ENCODE measurements around the gene CEACAM4. TPM values are rescaled to one million over a fixed set of nuclear protein-coding genes. Genes with fewer than 3 reads are reported as not detected.
"Not testable (repeated sequence)": the region's sequence is repeated elsewhere in the genome, so short reads cannot be mapped to it uniquely, and the experiment has no call there.

The CEACAM4 gene
- polyA plus RNA-seq, 1 donor, result not detected

DNA sequence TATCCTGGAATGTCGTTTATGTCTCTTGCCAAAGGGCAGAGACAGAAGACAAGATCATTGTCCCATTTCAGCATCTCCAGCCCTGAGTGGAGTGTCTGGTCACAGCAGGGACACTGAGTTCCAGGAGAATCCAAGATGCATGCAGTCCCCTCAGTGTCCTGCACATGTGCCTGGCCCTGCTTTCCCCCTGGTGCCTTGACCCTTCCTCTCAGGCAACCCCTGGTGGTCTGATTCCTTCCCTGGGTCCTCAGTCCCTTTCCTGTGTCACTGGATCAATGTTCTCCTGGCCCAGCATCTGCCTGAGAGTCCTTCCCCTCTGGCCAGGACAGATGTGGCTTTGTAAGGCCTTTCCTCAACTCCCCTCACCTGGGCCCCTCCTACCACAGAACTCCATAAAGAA is 41.9 kb downstream of the CEACAM4 start:
- no peak for DNase-seq

GRCh38 chr19:41584260-41584810 is 42.5 kb downstream of the CEACAM4 start:
- DNase-seq, result no peak

GRCh38 chr19:41582577-41583182 is 44.2 kb downstream of the CEACAM4 start:
- DNase-seq, result not testable (repeated sequence)

- DNase-seq, result not testable (repeated sequence)
Observed at GRCh38 chr19:41581068-41581467, 45.8 kb downstream of the CEACAM4 start.

DNA sequence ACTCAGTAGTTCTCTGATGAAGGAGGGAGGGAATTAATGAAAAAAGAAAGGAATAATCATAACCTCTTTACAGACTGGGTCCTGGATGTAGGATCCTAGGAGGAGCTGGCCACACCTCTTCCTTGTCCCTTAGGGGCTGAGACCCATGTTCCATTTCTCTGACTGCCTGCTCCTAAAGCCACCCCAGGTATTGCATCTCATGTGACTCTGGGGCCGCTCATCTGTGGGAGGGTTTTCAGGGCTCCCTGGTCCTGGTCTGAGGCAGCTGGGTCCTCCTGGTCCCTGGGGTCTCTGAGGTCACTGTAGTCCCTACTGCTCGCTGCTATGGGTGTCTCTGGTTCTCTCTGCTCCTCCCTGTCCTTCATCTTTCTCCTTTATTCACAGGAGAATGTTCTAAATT is 48.0 kb downstream of the CEACAM4 start:
- no peak for DNase-seq

GRCh38 chr19:41577833-41578232 is 49.0 kb downstream of the CEACAM4 start:
- no peak for DNase-seq

DNA sequence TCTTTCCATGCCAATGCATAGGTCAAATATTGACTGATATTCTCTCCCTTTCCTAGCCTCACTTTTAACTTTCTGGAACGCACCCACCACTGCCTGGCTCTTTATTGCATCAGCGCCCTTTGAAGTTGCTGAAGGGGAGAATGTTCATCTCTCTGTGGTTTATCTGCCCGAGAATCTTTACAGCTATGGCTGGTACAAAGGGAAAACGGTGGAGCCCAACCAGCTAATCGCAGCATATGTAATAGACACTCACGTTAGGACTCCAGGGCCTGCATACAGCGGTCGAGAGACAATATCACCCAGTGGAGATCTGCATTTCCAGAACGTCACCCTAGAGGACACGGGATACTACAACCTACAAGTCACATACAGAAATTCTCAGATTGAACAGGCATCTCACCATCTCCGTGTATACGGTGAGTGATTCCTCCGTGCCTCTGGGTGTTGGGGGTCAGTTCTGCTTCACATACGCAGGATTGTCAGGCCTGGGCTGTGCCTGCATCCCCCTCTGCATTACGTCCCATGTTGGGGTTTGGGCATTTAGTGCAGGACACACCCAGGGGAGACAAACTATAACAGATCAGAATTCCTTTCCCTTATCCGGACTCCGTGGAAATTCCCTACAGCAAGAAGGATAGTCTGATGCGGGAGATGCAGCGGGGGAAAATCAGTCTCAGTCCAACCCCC is 49.6 kb downstream of the CEACAM4 start:
- no peak for DNase-seq

DNA sequence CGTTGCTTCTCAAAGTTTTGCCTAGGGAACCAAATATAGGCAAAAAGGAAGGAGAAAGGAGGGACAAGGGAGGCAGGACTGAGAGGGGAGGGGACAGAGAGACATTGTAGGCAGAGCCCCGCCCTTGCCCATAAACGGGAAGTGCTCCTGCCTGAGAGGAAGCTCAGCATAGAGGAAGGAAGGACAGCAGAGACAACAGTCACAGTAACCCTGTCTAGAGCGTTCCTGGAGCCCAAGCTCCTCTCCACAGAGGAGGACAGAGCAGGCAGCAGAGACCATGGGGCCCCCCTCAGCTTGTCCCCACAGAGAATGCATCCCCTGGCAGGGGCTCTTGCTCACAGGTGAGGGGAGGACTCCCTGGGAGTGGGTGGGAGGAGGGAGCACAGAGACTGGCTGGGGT is 50.9 kb downstream of the CEACAM4 start, which contains the start of gene CEACAM21:
CEACAM21 (plus strand) TSS at position 169 of the 400 bp plus-strand sequence; CDS start at position 278, 109 bp downstream.
- no peak for DNase-seq

- DNase-seq, result peak; percentile 53
Observed at GRCh38 chr19:41570639-41571112, 56.2 kb downstream of the CEACAM4 start.

DNA sequence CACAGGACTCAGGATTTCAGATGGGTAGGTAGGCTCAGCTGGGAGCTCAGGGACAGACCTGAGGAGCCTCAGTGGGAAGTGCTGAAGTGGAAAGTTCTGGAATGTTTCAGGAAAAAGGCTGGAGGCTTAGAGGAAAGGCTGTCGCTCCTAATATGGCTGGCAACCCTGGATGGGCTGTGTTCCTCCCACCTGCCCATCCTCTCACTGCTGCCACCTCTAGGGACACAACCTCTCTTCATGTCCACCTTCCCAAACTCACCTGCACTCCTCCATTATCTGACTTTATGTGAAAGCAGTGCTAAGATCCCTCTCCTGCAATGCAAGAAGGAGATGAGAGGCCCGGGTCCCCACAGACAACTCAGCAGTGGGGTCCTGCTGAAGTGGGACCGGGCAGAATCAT is 56.7 kb downstream of the CEACAM4 start:
- DNase-seq, result no peak

- DNase-seq, result no peak
Observed at GRCh38 chr19:41569481-41570150, 57.3 kb downstream of the CEACAM4 start.

Other genes with a start within 250 kb of the CEACAM4 start
- 13.9 TPM for gene EXOSC5, start 229.7 kb downstream of the CEACAM4 start, polyA plus RNA-seq (ENCODE audit: insufficient read length)
- 31.1 TPM for gene BCKDHA, start 229.3 kb downstream of the CEACAM4 start, polyA plus RNA-seq (ENCODE audit: insufficient read length)
- gene B3GNT8, start 199.7 kb downstream of the CEACAM4 start, polyA plus RNA-seq (ENCODE audit: insufficient read length), result 3.0 TPM
- 55.7 TPM for gene DMAC2, start 187.2 kb downstream of the CEACAM4 start, polyA plus RNA-seq (ENCODE audit: insufficient read length)
- gene ERICH4, start 183.9 kb downstream of the CEACAM4 start, polyA plus RNA-seq (ENCODE audit: insufficient read length), result 6.3 TPM
- 1.7 TPM for gene CEACAM21, start 50.9 kb downstream of the CEACAM4 start, polyA plus RNA-seq (ENCODE audit: insufficient read length)
- not detected for gene CEACAM7, start 61.2 kb upstream of the CEACAM4 start, polyA plus RNA-seq (ENCODE audit: insufficient read length)
- gene CEACAM5, start 81.6 kb upstream of the CEACAM4 start, polyA plus RNA-seq (ENCODE audit: insufficient read length), result 0.08 TPM
- not detected for gene CEACAM6, start 128.5 kb upstream of the CEACAM4 start, polyA plus RNA-seq (ENCODE audit: insufficient read length)
- gene CEACAM3, start 169.5 kb upstream of the CEACAM4 start, polyA plus RNA-seq (ENCODE audit: insufficient read length), result not detected
- not detected for gene LYPD4, start 217.6 kb upstream of the CEACAM4 start, polyA plus RNA-seq (ENCODE audit: insufficient read length)
- gene DMRTC2, start 218.0 kb upstream of the CEACAM4 start, polyA plus RNA-seq (ENCODE audit: insufficient read length), result not detected
- gene RPS19, start 233.2 kb upstream of the CEACAM4 start, polyA plus RNA-seq (ENCODE audit: insufficient read length), result 1,139 TPM

Measured in left kidney (tissue), 2 donors.